GM19193 (cell line): ENCODE data around the gene LCP1.
A peak's percentile ranks its signal among the peaks of the same experiment; 100 is the strongest.

Experiments
- POLR2A ChIP-seq: IDR thresholded peaks from 4 replicates; pipeline ENCODE4 v1.6.1; 2011; ENCODE audit not compliant: insufficient read depth, insufficient read length; ENCODE audit errors: extremely low read depth

LCP1 gene

GRCh38 chr13:46166947-46167610 lies 14.9 kb downstream of the LCP1 start:
- no peak for TF ChIP-seq POLR2A

GRCh38 chr13:46166224-46166584 lies 15.8 kb downstream of the LCP1 start:
- TF ChIP-seq POLR2A, result no peak

GRCh38 chr13:46165485-46166223 lies 16.3 kb downstream of the LCP1 start:
- TF ChIP-seq POLR2A, result no peak

- no peak for TF ChIP-seq POLR2A
Measured at GRCh38 chr13:46164661-46165060, 17.3 kb downstream of the LCP1 start.

GRCh38 chr13:46160471-46161066 lies 21.4 kb downstream of the LCP1 start:
- TF ChIP-seq POLR2A, result no peak

- no peak for TF ChIP-seq POLR2A
Measured at GRCh38 chr13:46160065-46160464, 21.9 kb downstream of the LCP1 start.

GRCh38 chr13:46158983-46159382 lies 23.0 kb downstream of the LCP1 start:
- TF ChIP-seq POLR2A, result no peak

GRCh38 chr13:46158222-46158621 lies 23.8 kb downstream of the LCP1 start:
- no peak for TF ChIP-seq POLR2A

- no peak for TF ChIP-seq POLR2A
Measured at GRCh38 chr13:46154136-46154801, 27.7 kb downstream of the LCP1 start.

GRCh38 chr13:46152627-46153328 lies 29.2 kb downstream of the LCP1 start:
- no peak for TF ChIP-seq POLR2A

GRCh38 chr13:46150134-46150693 lies 31.8 kb downstream of the LCP1 start:
- peak; percentile 12 for TF ChIP-seq POLR2A

- no peak for TF ChIP-seq POLR2A
Measured at GRCh38 chr13:46149272-46150133, 32.5 kb downstream of the LCP1 start.

GRCh38 chr13:46146898-46147297 lies 35.1 kb downstream of the LCP1 start:
- TF ChIP-seq POLR2A, result no peak

GRCh38 chr13:46145950-46146349 lies 36.0 kb downstream of the LCP1 start:
- peak; percentile 18 for TF ChIP-seq POLR2A
